ENCODE data around the gene TFDP1.
"Not testable (repeated sequence)": the region's sequence is repeated elsewhere in the genome, so short reads cannot be mapped to it uniquely, and the experiment has no call there.

Gene TFDP1

GRCh38 chr13:113621498-113621897 lies 36.9 kb downstream of the TFDP1 start:
- TF ChIP-seq CTCF (IDR thresholded peaks at IDR 0.05; ENCODE audit: low read depth, low read length, missing control alignments) = peak; percentile 11
- not testable (repeated sequence) for DNase-seq (ENCODE audit: low read depth); H3K4me3 ChIP-seq (ENCODE audit: low read depth, low read length)

- H3K4me3 ChIP-seq (ENCODE audit: low read depth, low read length); DNase-seq (ENCODE audit: low read depth): not testable (repeated sequence)
Measured at GRCh38 chr13:113621986-113622550, 37.5 kb downstream of the TFDP1 start.

- no peak for TF ChIP-seq CTCF (IDR thresholded peaks at IDR 0.05; ENCODE audit: low read depth, low read length, missing control alignments)
- no peak for DNase-seq (ENCODE audit: low read depth)
Measured at GRCh38 chr13:113622791-113623490, 38.4 kb downstream of the TFDP1 start.

GRCh38 chr13:113623491-113624234 lies 39.1 kb downstream of the TFDP1 start:
- H3K4me3 ChIP-seq (ENCODE audit: low read depth, low read length) = no peak overlapping the region
- DNase-seq (ENCODE audit: low read depth) = no peak
- no peak for TF ChIP-seq CTCF (IDR thresholded peaks at IDR 0.05; ENCODE audit: low read depth, low read length, missing control alignments)

More at GRCh38 chr13:113622791-113623490, 38.4 kb downstream of the TFDP1 start:
- no peak overlapping the region for H3K4me3 ChIP-seq (ENCODE audit: low read depth, low read length)

GRCh38 chr13:113624235-113624587 lies 39.7 kb downstream of the TFDP1 start:
- no peak for TF ChIP-seq CTCF (IDR thresholded peaks at IDR 0.05; ENCODE audit: low read depth, low read length, missing control alignments)
- no peak for DNase-seq (ENCODE audit: low read depth)
- no peak overlapping the region for H3K4me3 ChIP-seq (ENCODE audit: low read depth, low read length)

GRCh38 chr13:113624640-113625304 lies 40.2 kb downstream of the TFDP1 start:
- not testable (repeated sequence) for H3K4me3 ChIP-seq (ENCODE audit: low read depth, low read length); DNase-seq (ENCODE audit: low read depth)

- H3K4me3 ChIP-seq (ENCODE audit: low read depth, low read length) = no peak overlapping the region
- DNase-seq (ENCODE audit: low read depth) = no peak
- TF ChIP-seq CTCF (IDR thresholded peaks at IDR 0.05; ENCODE audit: low read depth, low read length, missing control alignments) = no peak
Measured at GRCh38 chr13:113625965-113626721, 41.6 kb downstream of the TFDP1 start.

Measured in GM12864 (cell line).